HG03095 (cell line): ENCODE data around the gene SERINC3.
"Not testable (repeated sequence)": the region's sequence is repeated elsewhere in the genome, so short reads cannot be mapped to it uniquely, and the experiment has no call there.

Experiments
- ATAC-seq: cut with Tn5 transposase; IDR thresholded peaks from one replicate; pipeline ENCODE4 v1.9.1; 2021; ENCODE audit warnings: moderate library complexity; ENCODE audit not compliant: unreplicated experiment

Gene SERINC3

DNA sequence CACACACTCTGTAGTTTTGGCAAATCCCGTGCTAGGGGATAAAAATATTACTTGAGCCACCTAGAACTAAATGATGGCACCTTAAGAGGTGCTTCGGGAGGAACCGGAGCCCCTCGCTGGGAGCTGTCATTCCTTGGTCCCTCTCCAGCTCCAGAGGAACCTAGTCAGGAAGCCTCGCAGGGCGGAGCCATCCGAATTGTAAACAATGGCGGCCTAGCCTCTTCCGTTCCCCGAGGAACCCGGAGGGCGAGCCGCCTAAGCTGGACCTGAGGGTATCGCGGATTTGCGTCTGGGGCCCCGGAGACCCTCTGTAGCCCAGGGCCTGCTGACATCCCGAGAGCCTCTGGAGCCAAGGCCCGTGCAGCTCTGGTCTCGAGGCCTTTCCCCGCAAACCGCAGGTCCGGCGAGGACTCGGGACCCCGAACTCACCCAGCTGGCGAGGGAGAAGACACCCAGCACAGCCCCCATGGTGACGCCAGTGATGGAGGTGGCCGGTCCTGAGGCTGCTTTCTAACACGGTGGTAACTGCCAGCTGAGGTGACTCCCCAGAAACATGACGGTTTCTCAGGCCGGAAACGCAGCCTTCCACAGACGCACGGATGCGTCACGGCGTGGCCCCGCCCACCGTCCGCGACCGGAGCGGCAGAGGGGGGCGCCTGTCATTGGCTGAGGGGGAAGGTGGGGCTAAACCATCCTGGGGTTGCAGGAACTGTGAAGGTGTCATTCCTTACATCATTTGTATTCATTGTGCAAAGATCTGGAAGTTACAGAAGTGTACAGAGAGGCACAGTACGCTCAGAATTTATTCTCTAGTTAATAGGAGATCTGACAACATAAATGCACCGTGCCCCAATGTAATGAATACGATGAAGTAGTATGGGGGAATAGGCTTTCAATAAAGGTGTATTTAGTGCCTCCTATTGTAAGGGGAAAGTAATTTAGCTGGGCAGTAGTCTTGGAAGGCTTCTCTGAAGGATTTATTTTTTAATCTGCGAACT, at the start of gene SERINC3:
SERINC3 (minus strand) TSS at position 587 of the 998 bp plus-strand sequence; CDS start at position 468, 119 bp downstream.
- ATAC-seq = peak; percentile 95

DNA sequence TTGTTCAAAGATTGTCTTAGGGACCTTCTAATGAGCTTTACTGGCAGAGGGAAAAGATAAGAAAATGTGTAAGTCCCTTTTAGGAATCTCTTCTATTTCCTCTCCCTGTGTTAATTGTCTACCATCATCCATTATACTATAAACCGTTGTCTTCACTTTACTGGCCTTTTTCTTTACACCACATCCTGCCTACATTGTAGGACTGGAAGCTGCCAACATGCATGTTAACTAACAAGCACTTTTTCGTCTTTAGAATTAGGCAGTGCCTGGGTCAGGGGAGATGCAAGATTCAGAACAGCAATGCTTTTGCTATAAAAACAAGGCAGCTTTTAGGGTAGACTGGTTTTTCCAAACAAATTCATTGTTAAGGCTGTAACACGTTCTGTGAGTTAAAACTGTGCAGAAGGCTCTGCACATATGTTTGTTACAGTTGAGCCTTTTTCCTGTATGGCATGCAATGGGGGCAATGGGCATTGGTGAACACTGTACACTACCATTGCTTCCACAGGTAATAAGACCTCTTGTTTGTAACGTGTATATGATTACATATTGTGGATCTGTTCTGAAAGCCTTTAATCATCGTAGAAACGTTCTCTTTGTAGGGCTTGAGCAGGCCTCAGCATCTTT, 49.6 kb upstream of the SERINC3 start:
- ATAC-seq = no peak

DNA sequence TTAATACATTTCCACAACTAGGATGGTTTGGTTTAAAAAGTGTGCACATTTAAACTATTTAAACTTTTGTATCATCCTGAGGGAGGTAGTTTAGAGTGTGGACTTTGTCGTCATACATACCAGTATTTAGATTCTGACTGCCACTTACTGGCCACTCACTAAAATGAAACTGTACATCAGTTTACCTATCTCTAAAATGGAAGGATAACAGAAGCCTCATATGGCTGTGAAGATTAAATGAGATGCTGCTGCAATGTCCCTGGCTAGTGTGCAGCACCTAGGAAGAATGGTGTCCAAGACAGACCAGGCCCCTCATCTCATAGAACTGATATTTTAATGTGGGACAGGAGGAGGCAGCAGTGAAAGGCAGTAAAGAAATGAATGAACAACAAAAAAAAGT, 48.5 kb upstream of the SERINC3 start:
- ATAC-seq = no peak

DNA sequence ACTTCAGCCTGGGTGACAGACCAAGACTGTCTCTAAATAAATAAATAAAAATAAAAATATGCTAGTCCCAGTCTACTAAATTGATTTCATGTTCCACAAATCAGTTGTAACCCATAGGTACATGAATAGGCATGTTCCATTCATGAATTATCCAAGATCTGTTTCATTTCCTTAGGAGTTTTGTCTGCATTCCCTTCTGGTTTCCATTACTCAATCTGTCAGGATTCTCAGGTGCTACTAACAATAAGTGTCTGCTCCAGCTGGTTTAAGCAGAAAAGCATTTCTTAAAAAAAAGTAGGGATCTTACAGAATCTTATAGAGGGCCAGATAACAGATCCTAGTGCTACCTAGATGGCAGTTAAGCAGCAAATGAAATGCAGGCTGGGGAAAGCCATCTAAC, 44.9 kb upstream of the SERINC3 start:
- ATAC-seq = no peak

DNA sequence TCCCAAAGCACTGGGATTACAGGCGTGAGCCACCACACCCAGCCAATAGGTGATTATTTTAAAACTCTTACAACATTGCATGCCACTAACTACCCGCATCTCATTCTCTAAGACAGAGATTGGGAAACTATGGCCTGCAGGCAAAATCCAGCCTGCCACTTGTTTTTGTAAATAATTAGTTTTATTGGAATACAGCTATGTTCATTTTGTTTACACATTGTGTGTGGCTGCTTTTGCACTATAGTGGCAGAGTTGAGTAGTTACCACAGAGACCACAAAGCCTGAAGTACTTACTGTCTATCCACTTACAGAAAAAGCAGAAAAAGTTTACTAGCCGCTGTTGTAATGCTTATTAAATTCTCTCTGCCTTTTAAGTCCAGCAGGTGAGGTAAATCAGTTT, 44.1 kb upstream of the SERINC3 start:
- ATAC-seq = no peak

DNA sequence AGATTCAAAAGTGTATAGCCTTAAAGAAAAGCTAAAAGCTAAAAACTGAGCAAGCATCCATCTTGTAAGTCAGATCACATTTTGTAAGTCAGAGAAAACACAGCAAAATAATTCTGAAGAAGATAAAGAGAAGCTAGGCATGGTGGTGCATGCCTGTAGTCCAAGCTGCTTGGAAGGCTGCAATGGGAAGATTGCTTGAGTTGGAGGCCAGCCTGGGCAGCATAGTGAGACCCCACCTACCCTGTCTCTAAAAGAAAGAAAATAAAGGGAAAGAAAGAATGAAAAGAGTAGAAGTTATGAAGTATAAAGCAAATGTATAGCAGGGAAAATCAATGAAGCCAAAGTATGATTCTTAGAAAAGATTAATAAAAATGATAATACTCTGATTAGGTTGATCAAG, 40.0 kb upstream of the SERINC3 start:
- ATAC-seq = no peak

DNA sequence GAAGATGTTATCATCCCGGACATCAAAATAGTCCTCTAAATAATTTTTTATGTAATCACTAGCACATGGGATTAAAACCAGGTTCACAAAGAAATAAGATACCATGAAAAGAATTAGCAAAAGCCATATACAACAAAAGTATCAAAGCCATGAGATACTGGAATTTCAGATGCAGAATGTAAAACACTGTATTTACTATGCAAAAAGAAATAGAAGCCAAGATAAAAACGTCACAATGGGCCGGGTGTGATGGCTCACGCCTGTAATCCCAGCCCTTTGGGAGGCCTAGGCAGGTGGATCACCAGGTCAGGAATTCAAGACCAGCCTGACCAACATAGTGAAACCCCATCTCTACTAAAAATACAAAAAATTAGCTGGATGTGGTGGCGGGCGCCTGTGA, 38.9 kb upstream of the SERINC3 start:
- ATAC-seq = not testable (repeated sequence)

DNA sequence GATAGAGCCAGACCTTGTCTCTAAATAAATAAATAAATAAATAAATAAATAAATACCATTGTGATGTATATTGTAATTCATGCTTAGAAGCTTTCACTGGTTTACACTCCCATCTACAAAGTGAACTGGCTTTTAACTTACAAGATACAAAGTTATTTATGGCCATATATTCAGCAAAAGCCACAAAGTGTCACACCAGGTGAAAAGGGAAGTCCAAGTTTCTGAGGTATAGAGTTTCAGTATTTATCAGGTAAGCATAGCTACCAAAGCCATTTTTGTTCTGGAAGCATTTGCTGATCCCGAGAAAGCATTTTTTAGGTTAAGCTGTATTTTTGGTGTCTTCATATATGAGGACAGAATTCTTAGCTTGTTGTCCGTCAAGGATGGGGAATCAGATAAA, 38.4 kb upstream of the SERINC3 start:
- ATAC-seq = no peak

DNA sequence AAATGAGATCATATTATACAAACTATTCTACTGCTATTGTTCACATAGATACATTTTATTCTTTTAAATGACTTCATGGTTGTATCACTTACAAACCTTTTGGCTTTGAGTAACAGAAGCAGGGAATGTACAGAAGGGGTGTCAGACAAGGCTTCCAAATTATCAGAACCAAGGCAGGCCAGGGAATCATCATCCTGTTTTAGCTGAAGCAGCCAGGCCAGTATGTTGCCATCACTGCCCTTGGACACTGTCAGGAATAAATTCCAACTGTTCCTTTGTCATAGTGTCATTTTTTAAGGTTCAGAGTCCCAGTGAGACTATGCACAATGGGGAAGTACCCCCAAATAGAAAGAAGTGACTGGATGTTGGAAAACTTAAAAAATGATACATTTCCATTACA, 37.4 kb upstream of the SERINC3 start:
- no peak for ATAC-seq

DNA sequence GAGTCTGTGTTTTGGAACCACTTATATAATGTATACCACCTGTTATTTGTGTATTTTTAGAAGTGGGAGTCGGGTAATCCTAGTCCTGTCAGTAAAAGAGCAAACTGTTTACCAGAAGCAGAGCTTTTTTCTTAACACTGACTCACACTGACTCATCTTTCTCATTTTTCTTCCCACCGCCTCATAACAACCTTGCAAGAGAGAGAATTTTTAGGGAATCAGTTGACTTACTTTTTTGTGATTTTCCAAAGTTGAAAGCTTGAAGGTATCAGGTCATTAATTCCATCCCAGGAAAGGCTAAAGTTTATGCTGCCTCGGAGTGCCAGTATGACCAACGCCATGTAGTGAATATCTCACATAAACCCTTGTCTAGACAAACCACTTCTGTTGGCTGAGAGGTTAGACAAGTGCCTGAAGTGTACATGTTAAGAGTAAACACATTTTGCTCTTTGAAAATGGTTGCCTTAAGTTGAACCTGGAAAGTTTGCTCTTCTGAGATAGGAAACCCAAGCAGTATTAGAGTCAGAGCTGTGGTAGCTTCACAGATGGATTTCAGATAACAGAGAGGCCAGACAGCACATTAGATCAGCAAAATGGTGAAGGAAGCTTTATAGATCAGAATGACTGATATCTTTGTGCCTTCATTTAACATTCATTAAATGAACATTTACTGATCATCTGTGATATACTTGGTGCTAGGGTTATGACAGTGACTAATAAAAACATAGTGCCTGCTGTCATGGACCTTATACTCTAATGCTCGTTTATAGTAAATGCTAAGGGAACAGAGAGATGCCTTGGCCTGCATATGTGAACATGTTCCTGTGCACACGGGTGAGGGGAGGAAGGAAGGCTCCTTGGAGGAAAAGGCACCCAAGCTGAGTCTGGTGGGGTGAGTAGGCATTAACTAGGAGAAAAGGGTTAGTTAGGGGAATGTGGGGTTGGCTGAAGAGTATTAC, 31.4 kb upstream of the SERINC3 start:
- ATAC-seq = no peak

DNA sequence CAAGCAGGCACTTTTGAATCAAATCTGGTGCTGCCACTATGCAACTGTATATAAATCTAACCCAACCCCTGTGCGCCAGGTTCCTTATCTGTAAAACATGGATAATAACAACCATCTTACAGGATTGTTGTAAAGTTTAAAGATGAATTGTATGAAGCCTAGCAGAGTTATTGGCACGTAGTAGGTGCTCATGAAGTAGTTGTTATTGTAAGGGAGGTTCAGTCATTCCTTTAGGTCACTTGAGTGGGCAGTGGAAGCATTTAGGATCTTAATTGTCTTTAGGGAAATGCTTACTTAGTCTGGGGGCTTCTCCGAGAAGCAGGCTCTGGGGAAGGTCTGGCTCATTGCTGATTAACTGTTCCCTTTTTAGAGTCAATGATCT, 30.7 kb upstream of the SERINC3 start:
- no peak for ATAC-seq

DNA sequence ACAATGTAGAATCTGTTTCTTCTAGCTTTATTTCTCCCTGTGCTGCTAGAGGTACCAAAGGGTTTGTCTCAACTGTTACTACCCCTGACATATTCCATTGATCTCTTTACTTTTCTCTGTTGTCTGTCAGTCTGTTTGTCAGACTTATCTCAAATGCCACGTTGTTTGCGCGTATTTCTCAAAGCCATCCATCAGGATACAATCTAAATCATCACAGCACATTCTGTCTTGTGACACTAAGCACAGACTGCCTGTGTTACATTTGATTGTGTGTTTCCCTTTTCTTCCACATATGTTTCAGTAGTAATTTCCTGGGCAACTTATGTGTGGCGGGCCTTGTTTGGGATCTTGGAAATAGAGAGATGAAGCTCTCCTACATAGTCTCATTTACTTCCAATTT, 30.2 kb upstream of the SERINC3 start:
- no peak for ATAC-seq

DNA sequence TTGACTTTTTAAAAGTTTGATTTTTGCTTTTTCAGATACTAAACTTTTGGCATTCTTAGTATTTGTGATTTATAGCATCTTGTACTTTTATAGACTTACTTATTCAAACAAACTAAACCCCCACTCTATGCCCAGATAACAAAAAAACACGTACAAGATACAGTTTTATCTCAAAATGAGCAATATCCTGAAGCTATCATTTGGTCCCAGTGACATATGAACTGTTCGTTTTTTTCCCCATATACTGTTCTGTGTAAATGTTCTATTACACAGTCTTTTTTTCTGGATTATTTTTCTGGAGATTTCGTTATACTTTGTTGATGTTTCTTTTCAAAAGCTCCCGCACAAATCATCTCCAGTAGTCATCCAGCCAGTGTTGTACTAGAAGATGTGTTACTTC, 27.3 kb upstream of the SERINC3 start:
- no peak for ATAC-seq

DNA sequence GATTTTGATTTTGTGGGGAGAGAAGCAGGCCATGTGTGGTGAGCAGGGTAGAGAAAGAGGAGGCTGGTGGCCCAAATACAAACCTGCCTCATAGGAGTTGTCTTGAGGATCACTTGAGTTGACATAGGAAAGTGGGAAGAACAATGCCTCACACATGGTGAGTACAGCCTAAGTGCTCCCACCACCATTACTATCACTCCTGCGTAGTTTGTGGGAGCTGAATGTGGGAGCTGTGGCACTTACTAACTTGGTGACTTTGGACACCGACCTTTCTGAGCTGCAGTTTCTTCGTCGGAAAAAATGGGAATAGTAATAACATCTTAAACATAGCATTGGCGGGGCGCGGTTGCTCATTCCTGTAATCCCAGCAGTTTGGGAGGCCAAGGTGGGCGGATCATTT, 25.5 kb upstream of the SERINC3 start:
- no peak for ATAC-seq

DNA sequence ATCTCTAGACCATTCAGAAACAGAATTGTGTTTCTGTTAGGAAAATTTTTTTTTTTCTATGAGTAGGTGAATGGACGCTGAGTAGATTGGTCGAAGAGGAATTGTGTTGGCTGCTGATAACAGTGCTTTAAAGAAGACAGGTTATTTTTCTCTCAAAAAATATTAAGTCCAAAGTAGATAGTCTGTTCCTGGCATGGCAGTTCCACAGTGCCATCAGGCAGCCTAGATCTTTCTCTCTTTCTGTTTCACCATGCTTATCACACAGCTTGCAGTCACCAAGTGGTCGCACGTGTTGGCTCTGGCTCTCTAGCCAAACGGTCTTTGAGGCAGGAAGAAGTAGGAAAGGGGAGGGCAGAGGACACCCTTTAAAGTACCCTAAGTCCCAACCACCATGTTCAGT, 22.4 kb upstream of the SERINC3 start:
- no peak for ATAC-seq

DNA sequence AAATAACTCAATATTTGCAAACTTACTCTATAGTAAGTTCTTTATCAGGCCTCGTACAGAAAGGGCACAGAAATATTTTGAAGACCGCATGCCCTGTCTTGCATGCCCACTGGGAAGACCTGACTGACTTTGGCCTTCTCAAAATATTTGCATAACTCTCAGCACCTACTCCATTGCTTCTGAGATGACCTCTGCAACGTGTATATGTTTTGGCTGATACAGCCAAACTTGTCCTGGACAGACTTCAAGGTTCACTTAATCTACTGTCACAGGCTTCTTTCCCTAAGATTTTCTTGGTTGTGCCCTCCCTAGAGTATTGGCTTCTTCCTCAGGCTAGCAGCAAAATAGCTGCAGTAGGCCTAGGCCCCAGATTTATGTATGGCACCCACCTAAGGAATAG, 21.5 kb upstream of the SERINC3 start:
- ATAC-seq = no peak

DNA sequence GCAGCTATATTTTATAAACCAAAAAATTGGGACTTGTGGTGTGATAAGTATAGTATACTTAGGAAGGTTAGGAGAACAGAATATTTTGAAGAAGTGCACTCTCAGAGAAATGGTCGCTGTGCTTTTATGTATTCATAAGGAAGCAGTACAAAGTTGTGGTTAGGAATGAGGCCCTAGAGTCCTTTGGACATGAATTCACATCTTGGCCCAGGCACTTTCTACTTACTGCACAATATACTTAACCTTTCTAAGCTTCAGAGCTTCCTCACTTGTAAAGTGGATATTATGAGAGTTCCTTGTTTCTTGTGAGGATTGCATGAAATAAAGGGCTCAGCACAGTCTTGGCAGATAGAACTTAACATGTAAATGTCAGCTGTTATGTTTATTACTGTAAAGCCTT, 21.0 kb upstream of the SERINC3 start:
- no peak for ATAC-seq

DNA sequence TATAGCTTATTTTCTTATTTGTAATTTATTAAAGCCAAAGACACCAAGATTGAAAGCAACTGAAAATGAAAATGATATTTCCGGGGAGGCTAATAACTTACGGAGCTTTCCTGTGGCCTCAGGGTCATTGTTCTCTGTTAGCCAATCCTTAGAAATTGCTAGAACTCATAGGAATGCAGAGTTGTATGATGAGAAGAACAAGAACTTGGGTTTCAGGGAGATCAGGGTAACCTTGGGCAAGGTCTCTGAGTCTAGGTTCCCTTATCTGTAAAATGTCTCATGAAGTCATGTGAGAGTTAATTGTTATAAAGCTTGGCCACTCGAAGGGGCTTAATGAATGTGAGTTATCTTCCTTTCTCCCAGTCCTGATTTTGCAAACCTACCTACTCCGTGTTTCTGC, 20.1 kb upstream of the SERINC3 start:
- no peak for ATAC-seq

DNA sequence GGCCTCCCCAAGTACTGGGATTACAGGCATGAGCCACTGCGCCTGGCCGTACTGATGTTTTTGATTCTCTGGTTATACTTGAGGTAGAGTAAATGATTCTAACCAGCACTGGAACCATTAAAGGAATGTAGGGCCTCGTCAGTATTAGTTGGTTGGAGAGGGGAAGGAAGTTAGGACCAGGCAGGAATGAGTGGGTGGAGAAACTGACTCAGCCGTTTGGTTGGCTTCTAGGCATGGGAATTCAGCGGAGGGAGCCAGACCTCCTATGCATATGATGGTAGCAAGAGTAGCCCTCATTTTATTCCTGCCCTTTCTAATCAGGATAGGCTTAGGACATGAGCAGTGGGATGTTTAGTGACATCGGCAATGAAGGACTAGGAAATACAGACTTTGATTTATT, 19.0 kb upstream of the SERINC3 start:
- ATAC-seq = no peak

DNA sequence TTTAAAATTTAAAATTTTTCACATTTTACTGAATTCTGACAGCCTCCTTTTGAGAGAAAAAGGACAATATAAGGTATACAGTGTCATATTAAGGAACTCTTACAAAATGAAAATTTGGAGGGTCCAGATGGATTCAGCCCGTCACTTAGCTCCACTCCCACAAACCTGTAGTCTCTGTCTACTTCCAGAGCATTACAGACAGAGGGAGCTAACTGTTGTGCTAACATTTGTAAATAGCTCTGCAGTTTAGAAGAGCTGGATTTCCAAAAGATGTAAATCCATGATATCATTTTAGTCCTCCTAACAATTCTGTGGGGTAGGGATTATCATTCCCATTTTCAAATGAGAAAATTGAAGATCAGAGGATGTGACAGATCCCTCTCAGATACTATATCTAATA, 16.1 kb upstream of the SERINC3 start:
- ATAC-seq = no peak

DNA sequence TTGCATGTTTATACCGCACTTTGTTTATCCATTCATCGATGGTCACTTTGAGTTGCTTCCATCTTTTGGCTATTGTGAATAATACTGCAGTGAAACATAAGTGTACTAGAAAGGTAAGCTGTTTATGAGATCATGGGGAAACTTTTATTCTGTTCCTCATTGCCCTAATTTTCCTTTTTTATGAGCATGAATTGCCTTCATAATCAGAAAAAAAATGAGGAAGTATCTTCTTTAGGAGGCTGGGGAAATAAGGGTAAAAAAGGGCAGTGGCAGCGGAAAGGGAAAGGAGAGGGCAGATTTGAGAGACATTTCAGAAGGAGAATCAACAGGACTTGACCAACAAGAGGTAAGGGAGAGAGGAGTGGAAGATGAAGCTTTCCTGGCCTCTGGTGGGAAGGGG, 14.3 kb upstream of the SERINC3 start:
- ATAC-seq = no peak
